NK-92 (cell line): ENCODE measurements around the gene KNSTRN.

ENCODE experiments used
- DNase-seq: peaks from one replicate; lab custom pipeline; 2025; ENCODE audit not compliant: unreplicated experiment; lab: John Stamatoyannopoulos, UW

Gene KNSTRN

DNA sequence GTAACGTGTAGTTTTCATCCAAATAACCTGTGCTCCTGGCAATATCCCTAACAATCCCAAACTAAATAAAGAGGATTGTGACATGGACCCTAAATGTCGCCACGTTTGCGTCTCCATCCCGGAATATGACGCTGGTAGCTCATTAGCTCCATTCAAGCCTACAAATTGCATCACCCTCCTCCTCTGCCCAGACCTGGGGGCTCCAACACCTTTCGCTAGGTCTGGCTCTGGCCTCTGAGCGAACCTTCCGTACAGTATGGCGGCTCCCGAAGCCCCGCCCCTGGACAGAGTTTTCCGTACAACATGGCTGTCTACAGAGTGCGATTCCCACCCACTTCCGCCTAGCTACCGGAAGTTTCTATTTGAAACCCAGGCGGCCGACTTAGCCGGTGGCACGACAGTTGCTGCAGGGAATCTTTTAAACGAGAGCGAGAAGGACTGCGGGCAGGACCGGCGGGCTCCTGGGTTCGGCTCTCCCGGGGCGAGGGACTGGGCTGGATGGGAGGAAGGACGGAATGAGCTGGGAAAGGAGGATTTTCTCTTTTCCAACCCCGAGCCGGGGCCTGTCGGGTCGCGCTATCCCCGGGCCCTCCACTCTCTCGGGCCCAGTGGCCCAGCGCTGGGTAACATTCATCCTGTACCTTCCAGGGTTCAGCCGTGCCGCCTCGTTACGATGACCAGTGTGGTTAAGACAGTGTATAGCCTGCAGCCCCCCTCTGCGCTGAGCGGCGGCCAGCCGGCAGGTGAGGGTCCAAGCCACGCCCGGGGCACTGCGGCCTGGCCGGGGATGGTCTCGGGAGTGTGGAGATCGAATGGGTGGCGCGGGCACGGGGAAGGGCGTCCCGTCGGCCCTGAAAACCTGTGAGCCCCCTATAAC lies at the start of gene KNSTRN:
Gene KNSTRN (plus strand): TSS at position 142 of the 877 bp plus-strand sequence. CDS start 115 bp downstream, at position 257.
- peak; percentile 69 for DNase-seq

DNA sequence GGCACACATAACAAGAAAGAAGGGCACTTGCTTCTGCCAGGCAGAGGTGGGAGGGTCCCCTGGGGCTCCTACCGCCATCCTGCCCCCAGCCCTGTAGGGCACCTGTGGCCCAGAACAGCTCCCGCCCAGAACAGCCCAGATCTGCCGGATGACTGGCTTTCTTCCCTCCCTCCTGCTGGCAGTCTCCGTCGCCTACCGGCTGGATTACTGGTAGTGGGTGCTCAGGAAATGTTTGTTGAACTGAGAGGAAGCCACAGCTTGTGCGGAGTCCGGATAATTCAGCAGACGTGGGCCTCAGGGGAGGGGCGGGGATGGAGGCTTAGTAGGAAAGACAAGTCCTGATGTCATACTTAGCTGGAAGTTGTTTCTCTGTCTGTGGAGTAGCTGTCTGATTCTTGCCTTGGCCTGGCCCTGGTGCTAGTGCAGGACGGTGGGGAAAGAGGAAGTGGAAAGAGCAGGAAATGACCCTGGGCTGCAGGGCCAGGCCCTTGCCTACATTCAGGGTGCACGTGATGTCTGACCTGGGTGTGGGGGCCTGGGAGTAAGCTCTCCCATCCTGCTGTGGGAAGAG lies 48.5 kb upstream of the KNSTRN start:
- no peak for DNase-seq

GRCh38 chr15:40334541-40334940 lies 48.0 kb upstream of the KNSTRN start:
- no peak for DNase-seq

GRCh38 chr15:40334941-40335795 lies 47.4 kb upstream of the KNSTRN start:
- no peak for DNase-seq

- DNase-seq = no peak
Measured at GRCh38 chr15:40335938-40336743, 46.4 kb upstream of the KNSTRN start.

DNA sequence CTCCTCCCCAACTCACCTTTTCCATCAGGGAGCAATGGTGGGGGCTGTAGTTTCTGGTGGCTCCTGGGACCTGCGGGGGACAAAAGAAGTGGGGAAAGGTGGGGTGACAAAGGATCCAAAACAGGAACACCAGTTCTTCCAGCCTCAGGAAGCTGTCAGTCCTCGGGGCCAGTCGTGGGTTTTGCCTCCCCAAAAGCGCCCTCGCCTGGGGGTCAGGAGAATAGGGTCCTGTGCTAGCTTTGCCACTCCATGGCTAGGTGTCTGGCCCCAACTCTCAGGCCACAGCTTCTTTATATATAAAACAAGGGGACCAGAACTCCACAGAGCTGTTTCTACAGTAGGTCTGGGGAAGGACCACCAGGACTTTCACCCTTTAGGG lies 45.8 kb upstream of the KNSTRN start:
- no peak for DNase-seq

- no peak for DNase-seq
Measured at GRCh38 chr15:40337597-40337996, 44.9 kb upstream of the KNSTRN start.

GRCh38 chr15:40338041-40338657 lies 44.4 kb upstream of the KNSTRN start:
- DNase-seq = no peak

GRCh38 chr15:40338921-40339620 lies 43.5 kb upstream of the KNSTRN start:
- no peak for DNase-seq

DNA sequence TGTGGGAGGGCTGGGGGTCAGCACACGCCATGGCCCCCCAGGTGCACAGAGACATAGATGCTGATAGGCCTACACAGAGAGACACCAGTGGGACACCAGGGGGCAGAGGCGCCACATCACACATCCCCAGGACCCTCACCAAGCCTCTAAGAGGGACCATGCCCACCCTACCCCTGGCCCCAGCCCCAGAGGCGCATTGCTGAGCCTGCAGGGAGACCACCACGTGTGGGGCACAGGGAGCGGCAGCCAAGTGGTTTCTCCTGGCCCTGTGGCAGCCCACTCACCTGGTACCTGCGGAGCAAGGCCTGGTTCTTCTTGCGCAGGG lies 42.9 kb upstream of the KNSTRN start:
- DNase-seq = no peak

- no peak for DNase-seq
Measured at GRCh38 chr15:40340038-40340739, 42.3 kb upstream of the KNSTRN start.

GRCh38 chr15:40340740-40341400 lies 41.7 kb upstream of the KNSTRN start, which contains the start of gene CCDC9B:
Gene CCDC9B (minus strand): TSS chr15:40340939. CDS start chr15:40340819, 120 bp downstream.
- no peak for DNase-seq

DNA sequence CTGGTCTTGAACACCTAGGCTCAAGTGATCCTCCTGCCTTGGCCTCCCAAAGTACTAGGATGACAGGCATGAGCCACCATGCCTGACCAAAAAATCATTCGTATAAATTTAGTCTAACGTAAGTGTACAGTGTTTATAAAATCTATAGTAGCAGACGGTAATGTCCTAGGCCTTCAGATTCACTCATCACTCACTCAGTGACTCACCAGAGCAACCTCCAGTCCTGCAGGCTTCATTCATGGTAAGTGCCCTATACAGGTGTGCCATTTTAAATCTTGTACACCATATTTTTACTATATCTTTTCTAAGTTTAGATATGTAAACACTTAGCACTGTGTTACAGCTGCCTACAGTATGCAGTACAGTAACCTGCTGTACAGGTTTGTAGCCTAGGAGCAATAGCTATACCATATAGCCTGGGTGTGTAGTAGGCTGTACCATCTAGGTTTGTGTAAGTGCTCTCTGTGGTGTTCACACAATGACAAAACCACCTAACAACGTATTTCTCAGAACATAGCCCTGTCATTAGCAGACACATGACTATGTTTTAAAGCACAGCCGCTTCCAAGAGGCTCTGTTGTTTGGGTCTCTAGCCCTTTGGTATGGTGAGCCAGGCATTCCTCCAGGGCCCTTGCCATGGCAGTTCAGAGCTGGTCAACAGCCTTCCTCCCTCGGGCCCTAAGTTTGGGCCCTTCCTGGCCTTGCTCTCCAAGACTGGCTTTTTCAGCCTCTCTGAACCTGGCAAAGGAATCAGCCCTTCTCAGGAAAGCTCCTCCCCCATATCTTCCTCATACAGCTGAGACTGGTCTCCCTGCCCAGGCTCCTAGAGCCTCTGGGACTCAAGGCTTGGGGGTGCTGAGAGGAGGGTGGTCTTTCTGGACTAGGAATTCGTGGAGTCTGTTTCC lies 39.9 kb upstream of the KNSTRN start:
- no peak for DNase-seq

- DNase-seq = no peak
Measured at GRCh38 chr15:40343512-40343911, 39.0 kb upstream of the KNSTRN start.

DNA sequence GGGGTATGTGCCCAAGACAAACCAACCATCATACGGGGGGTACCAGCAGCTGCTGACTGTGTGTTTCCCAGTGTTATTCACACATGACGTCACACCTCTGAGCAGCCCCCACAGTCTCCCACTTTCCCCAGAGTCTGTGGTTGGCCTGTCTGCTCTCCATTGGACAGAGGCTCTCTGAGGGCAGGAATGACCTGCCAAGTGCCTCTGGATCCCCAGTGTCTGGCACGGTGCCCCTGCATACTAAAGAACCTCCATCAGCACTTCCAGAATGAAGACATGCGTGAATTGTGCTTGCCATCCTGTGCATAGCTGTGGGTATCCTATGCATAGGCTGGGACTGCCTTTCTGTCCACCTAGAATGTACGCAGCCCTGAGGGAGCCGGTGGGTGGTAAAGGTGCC lies 38.3 kb upstream of the KNSTRN start:
- no peak for DNase-seq

DNA sequence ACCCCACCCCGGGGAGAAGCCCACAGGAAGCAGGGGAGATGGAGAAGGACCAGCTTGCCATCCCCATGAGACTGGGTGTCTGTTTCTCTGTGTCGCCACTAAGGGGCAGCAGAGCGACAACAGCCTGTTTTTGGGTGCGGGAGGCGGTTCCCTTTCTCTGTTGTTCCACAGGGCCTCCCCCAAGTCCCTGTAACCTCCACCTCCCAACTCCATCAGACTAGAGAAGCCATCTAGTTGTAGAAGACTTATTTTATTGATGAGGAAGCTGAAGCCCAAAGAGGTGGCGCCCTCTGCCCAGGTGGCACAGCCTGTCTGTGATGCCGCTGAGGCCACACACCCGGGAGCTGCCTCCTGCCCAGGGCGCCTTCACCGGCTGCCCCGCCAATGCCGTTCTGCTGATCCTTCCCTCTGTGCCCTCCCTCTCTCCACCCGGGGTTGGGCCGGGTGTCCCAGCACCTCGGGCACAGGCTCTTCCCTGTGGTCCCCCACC lies 37.8 kb upstream of the KNSTRN start:
- DNase-seq = no peak

- no peak for DNase-seq
Measured at GRCh38 chr15:40345225-40345866, 37.2 kb upstream of the KNSTRN start.
